ENCODE data around the gene GABBR2. TPM values are rescaled to one million over a fixed set of nuclear protein-coding genes. Genes with fewer than 3 reads are reported as not detected.
"Not testable (repeated sequence)": the region's sequence is repeated elsewhere in the genome, so short reads cannot be mapped to it uniquely, and the experiment has no call there.

The GABBR2 gene
- total RNA-seq, 1 experiment from 2014 or later, result not detected

- DNase-seq (ENCODE audit: low read depth), result no peak
These were observed 112.2 kb downstream of the GABBR2 start for GRCh38 chr9:98596486-98596885.

GRCh38 chr9:98594546-98595160, 114.1 kb downstream of the GABBR2 start:
- no peak for DNase-seq (ENCODE audit: low read depth)

- no peak for DNase-seq (ENCODE audit: low read depth)
These were observed 115.1 kb downstream of the GABBR2 start for GRCh38 chr9:98593354-98594253.

GRCh38 chr9:98591696-98592095, 117.0 kb downstream of the GABBR2 start:
- DNase-seq (ENCODE audit: low read depth), result no peak

GRCh38 chr9:98590101-98590500, 118.6 kb downstream of the GABBR2 start:
- no peak for DNase-seq (ENCODE audit: low read depth)

- no peak for DNase-seq (ENCODE audit: low read depth)
These were observed 119.6 kb downstream of the GABBR2 start for GRCh38 chr9:98589102-98589501.

- DNase-seq (ENCODE audit: low read depth), result not testable (repeated sequence)
These were observed 123.8 kb downstream of the GABBR2 start for GRCh38 chr9:98584853-98585438.

GRCh38 chr9:98584059-98584458, 124.7 kb downstream of the GABBR2 start:
- no peak for DNase-seq (ENCODE audit: low read depth)

GRCh38 chr9:98583417-98583816, 125.3 kb downstream of the GABBR2 start:
- DNase-seq (ENCODE audit: low read depth), result no peak

GRCh38 chr9:98580956-98581355, 127.8 kb downstream of the GABBR2 start:
- no peak for DNase-seq (ENCODE audit: low read depth)

- DNase-seq (ENCODE audit: low read depth), result no peak
These were observed 129.0 kb downstream of the GABBR2 start for GRCh38 chr9:98579700-98580099.

- DNase-seq (ENCODE audit: low read depth), result no peak
These were observed 131.3 kb downstream of the GABBR2 start for GRCh38 chr9:98577446-98577845.

GRCh38 chr9:98576859-98577258, 131.9 kb downstream of the GABBR2 start:
- DNase-seq (ENCODE audit: low read depth), result no peak

- no peak for DNase-seq (ENCODE audit: low read depth)
These were observed 132.4 kb downstream of the GABBR2 start for GRCh38 chr9:98576354-98576753.

GRCh38 chr9:98575379-98576346, 133.1 kb downstream of the GABBR2 start:
- peak; percentile 29 for DNase-seq (ENCODE audit: low read depth)

GRCh38 chr9:98573749-98574278, 134.9 kb downstream of the GABBR2 start:
- DNase-seq (ENCODE audit: low read depth), result no peak

- DNase-seq (ENCODE audit: low read depth), result no peak
These were observed 135.9 kb downstream of the GABBR2 start for GRCh38 chr9:98572796-98573195.

GRCh38 chr9:98572054-98572627, 136.6 kb downstream of the GABBR2 start:
- no peak for DNase-seq (ENCODE audit: low read depth)

- DNase-seq (ENCODE audit: low read depth), result no peak
These were observed 137.1 kb downstream of the GABBR2 start for GRCh38 chr9:98571643-98572042.

- no peak for DNase-seq (ENCODE audit: low read depth)
These were observed 137.9 kb downstream of the GABBR2 start for GRCh38 chr9:98570663-98571440.

Data from LHCN-M2 (cell line).